Activated T-helper 2 cell treated with anti-CD3 and anti-CD28 coated beads, Interferon-gamma antibody, Interleukin-2, Interleukin-4, amounts not matched to agents 10 μg/mL and 5 μg/mL and 100 μg/mL, durations not matched to agents 14 hours and 24 hours and 36 hours (primary cell): ENCODE data around the gene ZNF496. TPM values are rescaled to one million over a fixed set of nuclear protein-coding genes. Genes with fewer than 3 reads are reported as not detected.
"Not testable (repeated sequence)": the region's sequence is repeated elsewhere in the genome, so short reads cannot be mapped to it uniquely, and the experiment has no call there.

Experiments used
- DNase-seq: peaks from one replicate; pipeline ENCODE4 v3.0.0; 2021; ENCODE audit warnings: low spot score
- H3K27ac Mint-ChIP-seq: one replicate; pipeline ENCODE4 v1.8.0; 2021; ENCODE audit warnings: mixed read lengths
- H3K27me3 Mint-ChIP-seq: one replicate; pipeline ENCODE4 v1.8.0; 2021; ENCODE audit warnings: low read depth, mixed read lengths
- H3K36me3 Mint-ChIP-seq: one replicate; pipeline ENCODE4 v1.8.0; 2021; ENCODE audit warnings: low read depth, mixed read lengths
- H3K4me1 Mint-ChIP-seq: one replicate; pipeline ENCODE4 v1.8.0; 2021; ENCODE audit warnings: low read depth, mixed read lengths
- H3K4me3 Mint-ChIP-seq: one replicate; pipeline ENCODE4 v1.8.0; 2021; ENCODE audit warnings: low read depth, mild to moderate bottlenecking, moderate library complexity, mixed read lengths
- H3K9me3 Mint-ChIP-seq: one replicate; pipeline ENCODE4 v1.8.0; 2021; ENCODE audit warnings: mixed read lengths
- intact Hi-C: fragments of 100-400 bp; cut with micrococcal nuclease; formaldehyde crosslinking; loops from one replicate; pipeline ENCODE4 v1.15.1; 2023
- total RNA-seq: library from RNA; stranded (reverse); gene quantifications from 2 replicates; pipeline ENCODE4 v1.2.3, GENCODE V29; 2022

Gene ZNF496
- total RNA-seq, result 19.2 and 19.4 TPM in 2 replicates

GRCh38 chr1:247331525-247332214 lies at the start of gene ZNF496:
TSS of gene ZNF496 (minus strand) at chr1:247331867. CDS start at chr1:247329578, 2,289 bp downstream.
- peaks cover 38% of the 10 kb centered on the region for H3K36me3 Mint-ChIP-seq
- peaks cover 26% of the 10 kb centered on the region for H3K4me1 Mint-ChIP-seq
- no peaks in the 10 kb centered on the region for H3K27me3 Mint-ChIP-seq
- DNase-seq, result peak; percentile 36
- H3K4me3 Mint-ChIP-seq, result peak within 1 kb of the TSS; percentile 90
- H3K9me3 Mint-ChIP-seq, result no peaks in the 10 kb centered on the region
- intact Hi-C loops, result loop anchor here (1.0 to 10.0 kb wide), 7 partner anchors 8 to 399 kb away; partner anchors contain the start of genes ZNF669 and ZNF670
- H3K27ac Mint-ChIP-seq, result peak within 1 kb of the TSS; percentile 91

GRCh38 chr1:247378334-247379073 lies 46.8 kb upstream of the ZNF496 start:
- intact Hi-C loops, result no loop called here
- peaks cover 13% of the 10 kb centered on the region for H3K27me3 Mint-ChIP-seq
- peaks cover under 1% of the 10 kb centered on the region for H3K9me3 Mint-ChIP-seq
- DNase-seq, result no peak
- no peaks in the 10 kb centered on the region for H3K4me1 Mint-ChIP-seq
- H3K4me3 Mint-ChIP-seq, result no peak overlapping the region
- H3K36me3 Mint-ChIP-seq, result no peaks in the 10 kb centered on the region
- H3K27ac Mint-ChIP-seq, result no peak overlapping the region

- not testable (repeated sequence) for H3K4me3 Mint-ChIP-seq, H3K9me3 Mint-ChIP-seq, DNase-seq
Observed at GRCh38 chr1:247377656-247378055, 46.0 kb upstream of the ZNF496 start.

GRCh38 chr1:247376659-247377058 lies 45.0 kb upstream of the ZNF496 start:
- Mint-ChIP-seq H3K9me3 (no peaks in the 10 kb centered on the region), H3K36me3 (no peaks in the 10 kb centered on the region), H3K4me3 (no peak overlapping the region), H3K27ac (no peak overlapping the region), H3K4me1 (no peaks in the 10 kb centered on the region), H3K27me3 (peaks cover 14% of the 10 kb centered on the region)
- intact Hi-C loops, result no loop called here
- DNase-seq, result no peak

More at GRCh38 chr1:247377656-247378055, 46.0 kb upstream of the ZNF496 start:
- H3K4me1 Mint-ChIP-seq, H3K36me3 Mint-ChIP-seq, H3K27ac Mint-ChIP-seq, intact Hi-C loops: not testable (repeated sequence)
- peaks cover 14% of the 10 kb centered on the region for H3K27me3 Mint-ChIP-seq

GRCh38 chr1:247375747-247376146 lies 44.1 kb upstream of the ZNF496 start:
- Mint-ChIP-seq H3K9me3 (no peaks in the 10 kb centered on the region), H3K27me3 (peaks cover 14% of the 10 kb centered on the region), H3K4me1 (no peaks in the 10 kb centered on the region), H3K4me3 (no peak overlapping the region), H3K36me3 (no peaks in the 10 kb centered on the region), H3K27ac (no peak overlapping the region)
- no peak for DNase-seq
- intact Hi-C loops, result no loop called here

GRCh38 chr1:247374651-247375334 lies 43.1 kb upstream of the ZNF496 start:
- intact Hi-C loops, result loop anchor here (5.0 kb wide), 2 partner anchors 42 to 203 kb away; partner anchors contain the start of gene ZNF496
- H3K27me3 Mint-ChIP-seq, result peaks cover 14% of the 10 kb centered on the region
- DNase-seq, H3K9me3 Mint-ChIP-seq, H3K36me3 Mint-ChIP-seq, H3K4me3 Mint-ChIP-seq, H3K4me1 Mint-ChIP-seq, H3K27ac Mint-ChIP-seq: not testable (repeated sequence)

GRCh38 chr1:247373721-247374141 lies 42.1 kb upstream of the ZNF496 start:
- DNase-seq, result peak; percentile 44
- Mint-ChIP-seq H3K27ac (no peak overlapping the region), H3K36me3 (no peaks in the 10 kb centered on the region), H3K27me3 (peaks cover 14% of the 10 kb centered on the region), H3K4me1 (no peaks in the 10 kb centered on the region), H3K4me3 (no peak overlapping the region), H3K9me3 (no peaks in the 10 kb centered on the region)
- intact Hi-C loops, result loop anchor here (5.0 kb wide), 2 partner anchors 41 to 204 kb away; partner anchors contain the start of gene ZNF496

- Mint-ChIP-seq H3K27me3 (peaks cover 14% of the 10 kb centered on the region), H3K27ac (no peak overlapping the region), H3K4me3 (no peak overlapping the region), H3K9me3 (no peaks in the 10 kb centered on the region), H3K4me1 (no peaks in the 10 kb centered on the region), H3K36me3 (no peaks in the 10 kb centered on the region)
- DNase-seq, result no peak
- intact Hi-C loops, result loop anchor here (1.0 to 5.0 kb wide), 3 partner anchors 40 to 205 kb away; partner anchors contain the start of gene ZNF496
Observed at GRCh38 chr1:247371801-247372259, 40.2 kb upstream of the ZNF496 start.

GRCh38 chr1:247370786-247371732 lies 39.4 kb upstream of the ZNF496 start:
- H3K9me3 Mint-ChIP-seq, result no peaks in the 10 kb centered on the region
- intact Hi-C loops, result loop anchor here (5.0 kb wide), 2 partner anchors 39 to 206 kb away; partner anchors contain the start of gene ZNF496
- H3K4me3 Mint-ChIP-seq, result no peak overlapping the region
- no peaks in the 10 kb centered on the region for H3K4me1 Mint-ChIP-seq
- peaks cover 14% of the 10 kb centered on the region for H3K27me3 Mint-ChIP-seq
- no peak for DNase-seq
- no peak overlapping the region for H3K27ac Mint-ChIP-seq
- H3K36me3 Mint-ChIP-seq, result no peaks in the 10 kb centered on the region

GRCh38 chr1:247368490-247369145 lies 37.0 kb upstream of the ZNF496 start:
- Mint-ChIP-seq H3K27ac (no peak overlapping the region), H3K9me3 (peaks cover 8% of the 10 kb centered on the region), H3K27me3 (peaks cover 2% of the 10 kb centered on the region), H3K4me1 (no peaks in the 10 kb centered on the region), H3K36me3 (no peaks in the 10 kb centered on the region), H3K4me3 (no peak overlapping the region)
- intact Hi-C loops, result no loop called here
- no peak for DNase-seq

GRCh38 chr1:247367786-247368422 lies 36.2 kb upstream of the ZNF496 start:
- Mint-ChIP-seq H3K4me1 (no peaks in the 10 kb centered on the region), H3K9me3 (peaks cover 8% of the 10 kb centered on the region), H3K36me3 (no peaks in the 10 kb centered on the region), H3K4me3 (no peak overlapping the region), H3K27me3 (peaks cover 2% of the 10 kb centered on the region), H3K27ac (no peak overlapping the region)
- no peak for DNase-seq
- intact Hi-C loops, result no loop called here
